WI38 (cell line): Measurements from ENCODE around the gene FRYL.

Source experiments
- H3K4me3 ChIP-seq: 2 replicates; pipeline ENCODE4 v1.5.1; 2011; ENCODE audit warnings: low read depth, mild to moderate bottlenecking, control low read depth, low read length
- TF ChIP-seq, protein P1 (sequence below): IDR thresholded peaks from 2 replicates; pipeline ENCODE4 v1.5.1; 2012; ENCODE audit warnings: low read depth, mild to moderate bottlenecking, control low read depth, low read length

The FRYL gene

DNA sequence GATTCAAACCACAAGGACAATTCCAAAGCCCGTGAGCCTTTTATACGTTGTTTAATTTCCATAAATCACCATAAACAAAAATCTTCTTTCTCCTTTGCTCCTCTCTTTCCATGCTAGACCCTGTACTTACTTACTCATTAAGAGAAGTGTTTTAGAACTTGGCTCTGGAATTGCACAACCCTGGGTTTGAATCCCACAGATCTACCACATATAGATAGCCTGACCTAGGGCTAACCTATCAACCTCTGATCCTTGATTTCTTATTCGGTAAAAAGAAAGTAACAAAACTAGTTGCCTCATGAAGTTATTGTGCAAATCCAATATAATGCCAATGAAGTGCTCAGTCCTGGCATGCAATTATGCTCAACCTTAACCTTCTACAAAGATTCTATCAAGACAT, 221.3 kb downstream of the FRYL start:
- TF ChIP-seq, protein P1, sequence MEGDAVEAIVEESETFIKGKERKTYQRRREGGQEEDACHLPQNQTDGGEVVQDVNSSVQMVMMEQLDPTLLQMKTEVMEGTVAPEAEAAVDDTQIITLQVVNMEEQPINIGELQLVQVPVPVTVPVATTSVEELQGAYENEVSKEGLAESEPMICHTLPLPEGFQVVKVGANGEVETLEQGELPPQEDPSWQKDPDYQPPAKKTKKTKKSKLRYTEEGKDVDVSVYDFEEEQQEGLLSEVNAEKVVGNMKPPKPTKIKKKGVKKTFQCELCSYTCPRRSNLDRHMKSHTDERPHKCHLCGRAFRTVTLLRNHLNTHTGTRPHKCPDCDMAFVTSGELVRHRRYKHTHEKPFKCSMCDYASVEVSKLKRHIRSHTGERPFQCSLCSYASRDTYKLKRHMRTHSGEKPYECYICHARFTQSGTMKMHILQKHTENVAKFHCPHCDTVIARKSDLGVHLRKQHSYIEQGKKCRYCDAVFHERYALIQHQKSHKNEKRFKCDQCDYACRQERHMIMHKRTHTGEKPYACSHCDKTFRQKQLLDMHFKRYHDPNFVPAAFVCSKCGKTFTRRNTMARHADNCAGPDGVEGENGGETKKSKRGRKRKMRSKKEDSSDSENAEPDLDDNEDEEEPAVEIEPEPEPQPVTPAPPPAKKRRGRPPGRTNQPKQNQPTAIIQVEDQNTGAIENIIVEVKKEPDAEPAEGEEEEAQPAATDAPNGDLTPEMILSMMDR, result no peak
- H3K4me3 ChIP-seq, result no peak overlapping the region

DNA sequence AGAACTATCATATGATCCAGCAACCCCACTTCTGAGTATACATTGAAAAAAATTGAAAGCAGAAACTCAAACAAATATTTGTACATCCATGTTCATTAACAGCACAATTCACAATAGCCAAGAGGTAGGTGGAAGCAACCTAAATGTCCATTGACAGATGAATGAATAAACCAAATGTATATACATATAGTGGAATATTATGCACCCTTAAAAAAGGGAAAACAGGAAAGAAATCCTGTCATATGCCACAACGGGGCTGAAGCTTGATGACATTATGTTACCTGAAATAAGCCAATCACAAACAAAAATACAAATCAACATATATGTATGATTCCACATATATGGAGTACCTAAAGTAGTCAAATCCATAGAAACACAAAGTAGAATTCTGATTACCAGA, 222.1 kb downstream of the FRYL start:
- no peak overlapping the region for H3K4me3 ChIP-seq
- TF ChIP-seq, protein P1, result no peak

DNA sequence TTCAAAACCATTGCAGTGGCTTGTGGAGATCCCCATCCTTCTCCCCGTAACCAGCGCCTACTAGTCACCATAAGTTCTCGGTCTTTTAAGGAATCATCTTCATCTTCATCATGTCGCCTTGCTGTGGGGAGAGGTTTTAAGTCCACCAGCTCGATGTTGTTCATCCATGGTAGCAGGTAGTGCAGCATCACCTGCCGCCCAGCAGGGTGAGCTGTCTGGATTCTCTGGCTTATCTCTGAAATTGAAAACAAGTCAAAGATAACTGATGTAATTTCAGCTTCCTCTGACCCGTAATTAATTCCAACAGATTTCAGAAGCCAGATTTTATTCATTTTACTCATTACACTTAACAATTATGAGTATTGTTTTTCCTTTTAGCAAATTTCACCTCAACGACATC, 222.6 kb downstream of the FRYL start:
- H3K4me3 ChIP-seq, result no peak overlapping the region
- TF ChIP-seq, protein P1, result no peak

DNA sequence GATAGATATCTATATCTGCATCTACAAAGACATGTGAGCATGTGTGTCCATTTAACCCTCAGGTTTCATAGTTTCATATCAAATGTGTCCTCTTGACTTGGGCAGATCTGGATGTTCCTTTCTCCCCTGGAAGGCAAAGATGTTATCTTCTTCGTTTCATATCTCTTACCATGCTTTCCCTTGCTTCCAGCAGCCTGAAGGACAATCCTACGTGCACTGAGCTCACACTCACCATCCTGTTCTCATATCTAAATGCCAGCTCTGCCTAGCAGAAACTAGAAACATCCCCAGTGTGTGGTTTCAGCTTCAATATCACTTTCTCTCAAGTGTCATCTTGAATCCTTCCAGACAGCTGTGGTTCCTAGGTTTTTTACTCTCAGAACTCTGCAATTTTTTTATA, 223.8 kb downstream of the FRYL start:
- H3K4me3 ChIP-seq, result no peak overlapping the region
- TF ChIP-seq, protein P1, result no peak

DNA sequence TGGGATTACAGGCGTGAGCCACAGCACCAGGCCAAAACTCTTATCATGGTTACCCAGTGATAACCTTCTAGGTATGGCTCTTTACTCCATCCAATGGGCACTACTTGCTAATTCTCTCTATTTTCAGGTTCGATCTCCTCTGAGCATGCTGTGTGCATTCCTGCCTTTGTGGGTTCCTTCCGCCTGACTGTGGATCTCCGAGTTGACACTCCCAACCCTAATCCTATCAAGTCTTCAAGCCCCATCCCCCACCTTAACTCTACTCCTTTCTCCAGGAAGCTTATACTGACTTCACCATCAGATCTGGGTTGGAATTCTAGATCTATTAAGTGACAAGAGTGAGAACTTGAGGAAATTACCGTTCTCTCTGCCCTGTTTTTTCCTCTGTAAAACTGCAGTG, 225.5 kb downstream of the FRYL start:
- TF ChIP-seq, protein P1, result no peak
- no peak overlapping the region for H3K4me3 ChIP-seq

DNA sequence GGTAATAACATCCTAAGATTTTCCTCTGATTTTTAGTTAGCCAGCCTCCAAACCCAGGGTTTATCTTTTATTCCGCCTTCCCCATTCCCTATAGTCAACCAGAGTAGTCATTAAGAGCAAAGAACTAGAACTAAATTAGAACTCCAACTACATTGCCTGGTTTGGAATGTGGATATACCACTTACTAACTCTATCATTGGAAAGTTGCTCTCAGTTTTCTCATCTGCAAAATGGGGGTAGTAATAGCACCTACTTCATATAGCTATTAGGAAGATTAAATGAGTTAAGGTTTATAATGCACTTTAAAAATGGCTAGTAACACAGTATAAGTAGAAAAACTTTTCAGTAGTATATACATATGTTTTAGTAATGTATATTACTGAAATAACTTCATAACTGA, 226.4 kb downstream of the FRYL start:
- no peak overlapping the region for H3K4me3 ChIP-seq
- TF ChIP-seq, protein P1, result no peak

DNA sequence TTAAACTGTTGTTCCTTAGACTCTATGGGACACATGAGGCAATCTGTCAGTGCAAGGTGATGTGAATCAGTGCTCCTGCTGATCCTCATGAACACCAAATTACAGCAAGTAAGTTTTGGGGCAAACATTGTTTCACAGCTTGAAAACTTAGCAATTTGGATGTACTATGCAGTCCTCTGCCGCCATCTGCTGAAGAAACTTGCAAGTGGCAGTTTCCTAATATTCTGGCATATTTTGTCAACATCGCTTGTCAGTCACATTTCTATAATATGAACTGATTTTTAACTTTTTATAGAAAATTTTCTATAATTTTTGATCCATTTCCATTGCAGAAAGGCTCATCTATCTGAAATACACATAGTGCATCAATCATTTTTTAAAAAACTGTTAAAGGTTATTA, 233.7 kb downstream of the FRYL start:
- TF ChIP-seq, protein P1, result no peak
- no peak overlapping the region for H3K4me3 ChIP-seq
